ENCODE measurements around the gene MTERF2. TPM values are rescaled to one million over a fixed set of nuclear protein-coding genes. Genes with fewer than 3 reads are reported as not detected.
A peak's percentile ranks its signal among the peaks of the same experiment; 100 is the strongest.

Gene MTERF2
- total and polyA plus RNA-seq, 2 of the 13 experiments (the other 11 are each of a cell fraction or from before 2014, with no cell fraction given), result 8.0 to 11.6 TPM

DNA sequence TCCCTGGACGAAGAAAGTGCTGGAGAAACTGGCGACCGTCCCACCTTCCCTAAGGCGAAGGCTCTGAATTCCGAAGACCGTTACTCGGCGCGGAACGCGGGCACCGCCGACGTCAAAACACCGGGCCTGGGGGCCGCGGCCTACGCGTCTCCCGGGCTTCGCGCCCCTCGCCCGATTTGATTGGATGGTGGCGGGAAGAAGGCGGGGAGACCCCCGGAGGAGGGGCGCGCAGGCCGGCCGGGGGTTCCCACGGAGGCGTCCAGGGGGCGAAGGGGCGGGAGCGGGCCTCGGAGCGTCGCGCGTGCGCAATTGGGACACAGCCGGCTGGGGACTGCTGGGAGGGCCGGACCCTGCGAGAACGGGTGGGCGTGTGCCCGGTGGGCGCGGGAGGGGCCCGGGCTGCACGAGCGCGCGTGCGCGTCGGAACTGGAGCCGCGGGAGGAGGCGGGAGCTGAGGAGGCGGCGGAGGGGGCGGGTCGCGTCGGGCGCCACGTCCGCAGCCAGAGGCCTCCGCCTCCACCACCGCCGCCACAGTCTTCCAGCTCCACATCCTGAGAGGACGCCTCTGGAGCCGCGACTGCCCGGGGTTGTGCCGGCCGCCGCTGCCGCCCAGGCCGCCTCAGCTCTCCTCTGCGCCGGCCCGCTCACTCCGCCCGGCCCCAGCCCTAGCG is 31.4 kb downstream of the MTERF2 start, which contains the start of gene TMEM263 (continued):
- TF ChIP-seq, protein P1, sequence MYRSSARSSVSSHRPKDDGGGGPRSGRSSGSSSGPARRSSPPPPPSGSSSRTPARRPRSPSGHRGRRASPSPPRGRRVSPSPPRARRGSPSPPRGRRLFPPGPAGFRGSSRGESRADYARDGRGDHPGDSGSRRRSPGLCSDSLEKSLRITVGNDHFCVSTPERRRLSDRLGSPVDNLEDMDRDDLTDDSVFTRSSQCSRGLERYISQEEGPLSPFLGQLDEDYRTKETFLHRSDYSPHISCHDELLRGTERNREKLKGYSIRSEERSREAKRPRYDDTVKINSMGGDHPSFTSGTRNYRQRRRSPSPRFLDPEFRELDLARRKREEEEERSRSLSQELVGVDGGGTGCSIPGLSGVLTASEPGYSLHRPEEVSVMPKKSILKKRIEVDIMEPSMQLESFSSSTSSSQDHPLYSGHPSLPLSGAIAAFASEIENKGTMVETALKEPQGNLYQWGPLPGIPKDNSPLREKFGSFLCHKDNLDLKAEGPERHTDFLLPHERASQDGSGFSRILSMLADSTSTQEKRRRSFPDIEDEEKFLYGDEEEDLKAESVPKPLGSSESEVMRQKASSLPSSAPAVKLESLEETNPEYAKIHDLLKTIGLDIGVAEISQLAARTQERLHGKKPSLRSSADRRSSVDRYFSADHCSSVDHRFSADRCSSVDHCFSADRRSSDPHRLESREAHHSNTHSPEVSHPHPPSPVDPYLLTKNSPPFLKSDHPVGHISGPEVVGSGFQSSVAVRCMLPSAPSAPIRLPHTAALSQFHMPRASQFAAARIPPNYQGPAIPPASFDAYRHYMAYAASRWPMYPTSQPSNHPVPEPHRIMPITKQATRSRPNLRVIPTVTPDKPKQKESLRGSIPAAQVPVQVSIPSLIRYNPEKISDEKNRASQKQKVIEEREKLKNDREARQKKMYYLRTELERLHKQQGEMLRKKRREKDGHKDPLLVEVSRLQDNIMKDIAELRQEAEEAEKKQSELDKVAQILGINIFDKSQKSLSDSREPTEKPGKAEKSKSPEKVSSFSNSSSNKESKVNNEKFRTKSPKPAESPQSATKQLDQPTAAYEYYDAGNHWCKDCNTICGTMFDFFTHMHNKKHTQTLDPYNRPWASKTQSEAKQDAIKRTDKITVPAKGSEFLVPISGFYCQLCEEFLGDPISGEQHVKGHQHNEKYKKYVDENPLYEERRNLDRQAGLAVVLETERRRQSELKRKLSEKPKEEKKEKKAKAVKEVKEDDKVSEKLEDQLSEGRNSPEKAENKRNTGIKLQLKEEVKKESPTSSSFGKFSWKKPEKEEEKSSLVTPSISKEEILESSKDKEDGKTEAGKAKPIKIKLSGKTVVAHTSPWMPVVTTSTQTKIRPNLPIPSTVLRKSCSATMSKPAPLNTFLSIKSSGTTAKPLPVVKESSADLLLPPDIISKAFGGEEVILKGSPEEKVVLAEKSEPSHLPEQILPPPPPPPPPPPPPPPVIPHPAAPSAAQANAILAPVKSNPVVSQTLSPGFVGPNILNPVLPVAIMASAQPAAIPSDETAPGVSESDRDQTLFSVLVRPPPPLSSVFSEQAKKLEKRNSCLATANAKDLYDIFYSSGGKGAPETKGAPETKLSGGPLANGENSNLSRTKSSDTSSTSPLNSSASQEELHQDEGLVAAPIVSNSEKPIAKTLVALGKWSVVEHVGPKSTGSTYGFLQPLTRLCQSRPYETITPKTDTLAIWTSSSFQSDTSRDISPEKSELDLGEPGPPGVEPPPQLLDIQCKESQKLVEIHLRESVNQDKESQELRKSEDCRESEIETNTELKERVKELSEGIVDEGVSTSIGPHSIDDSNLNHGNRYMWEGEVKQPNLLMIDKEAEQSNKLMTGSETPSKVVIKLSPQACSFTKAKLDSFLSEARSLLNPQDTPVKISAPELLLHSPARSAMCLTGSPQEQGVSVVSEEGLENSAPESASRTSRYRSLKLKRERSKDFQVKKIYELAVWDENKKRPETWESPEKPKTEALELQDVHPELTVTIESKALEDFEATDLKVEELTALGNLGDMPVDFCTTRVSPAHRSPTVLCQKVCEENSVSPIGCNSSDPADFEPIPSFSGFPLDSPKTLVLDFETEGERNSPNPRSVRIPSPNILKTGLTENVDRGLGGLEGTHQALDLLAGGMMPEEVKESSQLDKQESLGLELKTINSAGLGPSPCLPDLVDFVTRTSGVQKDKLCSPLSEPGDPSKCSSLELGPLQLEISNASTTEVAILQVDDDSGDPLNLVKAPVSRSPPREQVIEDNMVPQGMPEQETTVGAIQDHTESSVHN (CRISPR knock-in tag; IDR thresholded peaks at IDR 0.05), result no peak
- TF ChIP-seq, protein P2, sequence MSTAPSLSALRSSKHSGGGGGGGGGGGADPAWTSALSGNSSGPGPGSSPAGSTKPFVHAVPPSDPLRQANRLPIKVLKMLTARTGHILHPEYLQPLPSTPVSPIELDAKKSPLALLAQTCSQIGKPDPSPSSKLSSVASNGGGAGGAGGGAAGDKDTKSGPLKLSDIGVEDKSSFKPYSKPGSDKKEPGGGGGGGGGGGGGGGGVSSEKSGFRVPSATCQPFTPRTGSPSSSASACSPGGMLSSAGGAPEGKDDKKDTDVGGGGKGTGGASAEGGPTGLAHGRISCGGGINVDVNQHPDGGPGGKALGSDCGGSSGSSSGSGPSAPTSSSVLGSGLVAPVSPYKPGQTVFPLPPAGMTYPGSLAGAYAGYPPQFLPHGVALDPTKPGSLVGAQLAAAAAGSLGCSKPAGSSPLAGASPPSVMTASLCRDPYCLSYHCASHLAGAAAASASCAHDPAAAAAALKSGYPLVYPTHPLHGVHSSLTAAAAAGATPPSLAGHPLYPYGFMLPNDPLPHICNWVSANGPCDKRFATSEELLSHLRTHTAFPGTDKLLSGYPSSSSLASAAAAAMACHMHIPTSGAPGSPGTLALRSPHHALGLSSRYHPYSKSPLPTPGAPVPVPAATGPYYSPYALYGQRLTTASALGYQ (CRISPR knock-in tag; IDR thresholded peaks at IDR 0.05), result no peak; the same call in 1 of the 2 replicates
- TF ChIP-seq, protein P3, sequence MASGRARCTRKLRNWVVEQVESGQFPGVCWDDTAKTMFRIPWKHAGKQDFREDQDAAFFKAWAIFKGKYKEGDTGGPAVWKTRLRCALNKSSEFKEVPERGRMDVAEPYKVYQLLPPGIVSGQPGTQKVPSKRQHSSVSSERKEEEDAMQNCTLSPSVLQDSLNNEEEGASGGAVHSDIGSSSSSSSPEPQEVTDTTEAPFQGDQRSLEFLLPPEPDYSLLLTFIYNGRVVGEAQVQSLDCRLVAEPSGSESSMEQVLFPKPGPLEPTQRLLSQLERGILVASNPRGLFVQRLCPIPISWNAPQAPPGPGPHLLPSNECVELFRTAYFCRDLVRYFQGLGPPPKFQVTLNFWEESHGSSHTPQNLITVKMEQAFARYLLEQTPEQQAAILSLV (CRISPR knock-in tag; IDR thresholded peaks at IDR 0.05; ENCODE audit: borderline replicate concordance), result peak; percentile 48; the same call in 1 of the 2 replicates
- TF ChIP-seq RNF2 (conservative IDR thresholded peaks at IDR 0.05; ENCODE audit: low read depth) (peak; percentile 69), GTF3A (CRISPR knock-in tag; conservative IDR thresholded peaks at IDR 0.05) (no peak; the same call in 1 of the 2 replicates), SMYD3 (CRISPR knock-in tag; IDR thresholded peaks at IDR 0.05) (no peak), KAT8 (CRISPR knock-in tag; IDR thresholded peaks at IDR 0.05) (peak; percentile 74), KDM5B (CRISPR knock-in tag; IDR thresholded peaks at IDR 0.05; ENCODE audit: borderline replicate concordance) (peak; percentile 82), HES4 (CRISPR knock-in tag; IDR thresholded peaks at IDR 0.05; ENCODE audit: borderline replicate concordance) (peak; percentile 60; the same call in 1 of the 2 replicates), HDAC2 (CRISPR knock-in tag; IDR thresholded peaks at IDR 0.05) (peak; percentile 62), DMAP1 (CRISPR knock-in tag; IDR thresholded peaks at IDR 0.05) (peak; percentile 90), SSRP1 (CRISPR knock-in tag; IDR thresholded peaks at IDR 0.05) (no peak), ZSCAN31 (CRISPR knock-in tag; IDR thresholded peaks at IDR 0.05; ENCODE audit: low read depth) (0 out of 2 replicates have a peak, but pooled peaks have one; percentile 43)
- TF ChIP-seq, protein P4, sequence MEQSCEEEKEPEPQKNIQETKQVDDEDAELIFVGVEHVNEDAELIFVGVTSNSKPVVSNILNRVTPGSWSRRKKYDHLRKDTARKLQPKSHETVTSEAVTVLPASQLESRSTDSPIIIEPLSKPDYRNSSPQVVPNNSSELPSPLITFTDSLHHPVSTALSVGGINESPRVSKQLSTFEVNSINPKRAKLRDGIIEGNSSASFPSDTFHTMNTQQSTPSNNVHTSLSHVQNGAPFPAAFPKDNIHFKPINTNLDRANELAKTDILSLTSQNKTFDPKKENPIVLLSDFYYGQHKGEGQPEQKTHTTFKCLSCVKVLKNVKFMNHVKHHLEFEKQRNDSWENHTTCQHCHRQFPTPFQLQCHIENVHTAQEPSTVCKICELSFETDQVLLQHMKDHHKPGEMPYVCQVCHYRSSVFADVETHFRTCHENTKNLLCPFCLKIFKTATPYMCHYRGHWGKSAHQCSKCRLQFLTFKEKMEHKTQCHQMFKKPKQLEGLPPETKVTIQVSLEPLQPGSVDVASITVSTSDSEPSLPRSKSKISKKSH (CRISPR knock-in tag; IDR thresholded peaks at IDR 0.05; ENCODE audit: borderline replicate concordance), result peak; percentile 66
- TF ChIP-seq, protein P5, sequence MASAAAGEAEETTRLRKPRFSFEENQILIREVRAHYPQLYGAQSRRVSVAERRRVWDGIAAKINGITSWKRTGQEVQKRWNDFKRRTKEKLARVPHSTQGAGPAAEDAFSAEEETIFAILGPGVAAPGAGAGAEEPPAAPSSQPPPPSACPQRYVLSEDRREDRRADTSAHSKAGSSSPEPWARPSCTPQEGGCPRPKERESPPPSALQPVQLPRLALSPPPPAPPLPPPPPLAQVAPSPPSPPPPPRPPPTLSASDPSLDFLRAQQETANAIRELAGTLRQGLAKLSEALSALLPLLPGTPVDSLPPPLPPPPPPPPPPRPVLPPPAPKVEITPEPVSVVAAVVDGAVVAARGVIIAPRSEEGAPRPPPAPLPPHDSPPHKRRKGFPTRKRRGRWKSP (CRISPR knock-in tag; IDR thresholded peaks at IDR 0.05), result peak; percentile 23; the same call in 1 of the 2 replicates
